ENCODE results near the gene TMEM208.

TMEM208 gene

DNA sequence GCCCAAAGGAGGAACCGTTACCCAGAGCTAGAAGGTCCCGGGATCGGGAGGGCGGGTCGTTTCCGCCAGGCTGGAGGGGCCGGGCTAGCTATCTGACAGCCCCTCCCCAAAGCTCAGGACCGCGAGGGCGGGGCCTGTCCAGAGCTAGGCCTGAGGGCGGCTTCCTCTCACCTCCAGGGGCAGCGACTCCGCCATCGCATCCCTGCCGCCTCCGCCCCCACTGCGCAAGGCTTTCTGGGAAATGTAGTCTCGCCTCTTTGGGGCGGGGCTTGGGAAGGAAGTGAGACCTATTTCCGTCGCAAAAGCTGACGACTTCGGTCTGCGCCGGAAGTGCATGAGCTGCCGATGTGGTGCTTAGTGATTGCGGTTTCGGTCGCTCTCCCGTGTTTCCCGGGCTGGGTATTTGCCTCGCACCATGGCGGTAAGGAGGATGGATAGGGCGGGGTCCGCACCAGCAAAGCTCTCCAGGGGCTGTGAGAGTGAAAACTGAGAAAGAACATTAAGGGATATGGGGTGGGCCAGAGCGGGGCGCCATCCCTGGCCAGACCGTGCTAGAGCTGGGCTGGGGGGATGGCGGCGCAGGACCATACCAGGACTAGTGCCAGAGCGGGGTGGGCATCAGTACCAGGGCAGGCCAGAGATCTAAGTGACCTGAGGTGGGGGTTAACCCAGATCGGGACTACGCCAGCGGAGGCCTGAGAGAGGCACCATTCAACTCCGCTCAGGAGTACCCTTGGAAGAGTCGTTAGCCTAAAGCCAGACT is at the start of gene TMEM208:
TSS of gene TMEM208 (plus strand) at position 327 of the 763 bp plus-strand sequence. CDS start at position 416, 89 bp downstream.
- peak; percentile 84 to 90 for DNase-seq

DNA sequence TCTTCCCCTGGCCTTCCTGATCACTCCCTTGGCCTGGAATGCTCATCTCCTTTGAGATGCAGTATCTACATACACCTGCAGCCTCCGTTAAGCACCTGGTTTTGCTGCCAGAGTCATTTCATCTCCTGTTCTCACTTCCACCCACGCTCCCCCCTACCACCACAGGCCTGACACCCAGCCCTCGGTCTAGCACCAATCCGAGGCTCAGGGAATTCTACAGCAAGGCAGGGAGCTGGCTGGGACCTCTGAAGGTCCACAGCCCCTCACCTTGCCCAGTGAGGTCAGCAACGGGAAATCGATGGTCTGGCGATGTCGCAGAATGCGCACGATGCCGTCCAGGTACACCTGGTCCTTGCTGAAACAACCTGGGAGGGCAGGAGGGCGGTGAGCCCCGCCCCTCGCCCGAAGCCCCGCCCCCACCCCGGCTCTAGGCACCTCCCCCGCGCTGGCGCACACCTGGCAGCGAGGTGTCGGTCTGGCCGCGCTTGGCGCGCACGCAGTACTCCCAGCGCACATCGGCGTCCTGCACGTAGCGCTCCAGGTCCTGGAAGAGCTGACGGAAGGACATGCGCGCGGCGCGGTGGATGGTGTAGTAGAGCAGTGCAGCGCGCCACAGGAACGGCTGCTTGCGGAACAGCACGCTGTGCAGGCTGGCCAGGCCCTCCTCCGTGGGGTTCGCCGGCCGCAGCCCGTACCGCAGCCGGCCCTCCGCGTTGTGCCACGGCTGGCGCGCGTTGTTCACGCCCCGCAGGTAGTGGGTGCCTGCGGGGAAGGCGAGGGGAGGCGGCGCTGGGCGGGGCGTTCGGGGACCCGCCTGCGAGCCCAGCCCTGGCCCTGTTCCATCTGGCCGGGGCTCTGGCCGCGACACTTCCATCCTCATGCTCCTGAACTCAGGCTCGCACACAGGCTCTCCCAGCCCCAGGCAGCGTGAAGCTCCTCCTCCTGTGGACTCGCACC is 48.9 kb upstream of the TMEM208 start:
- peak; percentile 60 to 78 for DNase-seq

DNA sequence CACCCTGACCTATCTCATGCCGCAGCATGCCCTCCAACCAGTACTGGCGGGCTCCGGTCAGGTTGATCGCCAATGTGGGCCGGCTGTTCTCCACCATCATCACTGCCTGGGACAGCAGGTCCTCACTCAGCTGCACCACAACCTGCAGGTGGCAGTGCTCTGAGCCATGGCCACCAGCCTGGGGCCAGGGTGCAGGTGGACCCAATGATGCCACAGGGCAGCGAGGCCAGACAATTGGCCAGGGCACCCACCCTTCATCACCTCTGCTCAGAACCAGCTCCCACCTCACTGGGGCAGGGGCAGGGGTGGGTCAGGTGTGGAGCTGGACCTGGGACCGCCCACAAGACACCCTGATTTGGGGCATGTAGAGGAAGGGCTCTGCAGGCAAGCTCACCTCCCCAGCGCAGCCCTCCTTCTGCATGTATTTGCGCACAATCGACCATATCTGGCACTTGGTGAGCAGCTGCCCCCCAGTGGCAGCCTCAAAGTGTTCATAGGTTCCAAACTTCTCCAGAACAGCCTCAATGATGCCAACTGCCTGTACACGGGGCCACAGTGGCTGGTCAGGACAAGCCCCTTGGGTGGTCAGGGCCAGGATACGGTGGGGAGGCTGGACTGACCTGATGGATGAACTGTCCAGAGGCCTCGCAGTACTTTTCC is 47.4 kb upstream of the TMEM208 start:
- DNase-seq = no peak

DNA sequence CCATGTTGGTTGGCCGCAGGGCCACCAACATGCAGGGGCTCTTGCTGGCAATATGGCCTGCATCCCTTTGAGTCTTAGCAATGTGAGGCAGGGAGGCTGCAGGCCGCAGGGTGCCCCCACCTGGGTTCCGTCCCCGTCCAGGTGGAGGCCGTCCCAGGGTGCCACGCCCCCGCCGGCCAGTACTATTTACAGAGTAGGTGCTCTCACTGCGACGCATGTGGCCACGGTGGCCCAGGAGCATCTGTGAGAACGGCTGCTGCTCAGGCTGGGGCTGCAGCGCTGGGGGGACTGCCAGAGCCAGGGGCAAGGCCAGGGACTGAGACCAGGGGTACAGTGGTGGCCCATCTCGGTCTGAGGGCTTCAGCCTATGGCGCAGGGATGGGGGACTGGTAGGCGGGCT is 46.8 kb upstream of the TMEM208 start:
- DNase-seq = no peak

DNA sequence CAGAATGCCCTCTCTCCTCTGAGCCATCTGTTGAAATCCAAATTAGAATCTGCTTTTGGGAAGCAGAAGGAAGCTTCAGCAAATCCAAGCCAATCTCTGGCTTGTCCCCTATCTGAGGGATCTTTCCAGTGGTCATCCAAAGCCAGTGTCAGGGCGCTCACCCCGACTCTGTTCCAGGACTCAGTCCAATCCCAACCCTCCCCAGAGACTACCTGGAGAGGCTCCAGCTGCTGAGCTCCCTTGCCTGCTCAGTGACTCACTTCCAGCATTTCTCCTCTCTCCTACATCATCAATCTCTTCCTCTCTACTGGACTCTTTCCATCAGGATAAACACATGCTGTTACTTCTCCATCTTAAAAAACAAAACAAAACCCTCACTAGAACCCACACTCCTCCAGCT is 45.6 kb upstream of the TMEM208 start:
- no peak for DNase-seq

DNA sequence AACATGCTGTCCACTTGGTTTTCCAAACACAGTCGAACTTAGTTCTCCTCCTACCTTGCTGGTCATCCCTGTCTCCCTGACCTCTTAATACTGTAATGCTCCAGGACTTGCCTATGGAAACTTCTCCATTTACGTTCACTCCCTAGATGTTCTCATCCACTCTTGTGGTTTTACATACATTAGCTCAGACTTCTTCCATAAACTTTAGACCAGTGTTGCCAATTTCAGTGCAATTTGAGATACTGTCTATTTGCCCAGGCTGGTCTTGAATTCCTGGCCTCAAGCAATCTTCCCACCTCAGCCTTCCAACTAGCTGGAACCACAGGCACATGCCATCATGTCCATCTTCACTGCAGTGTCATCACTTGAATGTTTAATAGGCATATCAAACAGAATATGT is 44.6 kb upstream of the TMEM208 start:
- DNase-seq = no peak

DNA sequence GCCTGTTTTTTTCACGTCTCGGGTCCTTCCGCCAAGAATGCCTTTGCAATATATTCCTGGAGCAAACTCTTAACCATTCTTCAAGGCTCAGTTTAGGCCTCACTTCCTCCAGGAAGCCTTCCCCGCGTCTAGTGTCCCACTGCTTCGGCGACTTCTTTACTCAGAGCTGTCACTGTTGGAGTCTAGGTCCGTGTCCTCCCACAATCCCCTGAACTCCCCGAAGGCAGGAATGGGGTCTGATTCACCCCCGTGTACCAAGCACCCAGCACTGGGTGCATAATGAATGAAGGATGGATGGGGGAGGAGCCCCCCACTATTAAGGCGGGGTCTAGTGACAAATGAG is 43.7 kb upstream of the TMEM208 start:
- no peak for DNase-seq

DNA sequence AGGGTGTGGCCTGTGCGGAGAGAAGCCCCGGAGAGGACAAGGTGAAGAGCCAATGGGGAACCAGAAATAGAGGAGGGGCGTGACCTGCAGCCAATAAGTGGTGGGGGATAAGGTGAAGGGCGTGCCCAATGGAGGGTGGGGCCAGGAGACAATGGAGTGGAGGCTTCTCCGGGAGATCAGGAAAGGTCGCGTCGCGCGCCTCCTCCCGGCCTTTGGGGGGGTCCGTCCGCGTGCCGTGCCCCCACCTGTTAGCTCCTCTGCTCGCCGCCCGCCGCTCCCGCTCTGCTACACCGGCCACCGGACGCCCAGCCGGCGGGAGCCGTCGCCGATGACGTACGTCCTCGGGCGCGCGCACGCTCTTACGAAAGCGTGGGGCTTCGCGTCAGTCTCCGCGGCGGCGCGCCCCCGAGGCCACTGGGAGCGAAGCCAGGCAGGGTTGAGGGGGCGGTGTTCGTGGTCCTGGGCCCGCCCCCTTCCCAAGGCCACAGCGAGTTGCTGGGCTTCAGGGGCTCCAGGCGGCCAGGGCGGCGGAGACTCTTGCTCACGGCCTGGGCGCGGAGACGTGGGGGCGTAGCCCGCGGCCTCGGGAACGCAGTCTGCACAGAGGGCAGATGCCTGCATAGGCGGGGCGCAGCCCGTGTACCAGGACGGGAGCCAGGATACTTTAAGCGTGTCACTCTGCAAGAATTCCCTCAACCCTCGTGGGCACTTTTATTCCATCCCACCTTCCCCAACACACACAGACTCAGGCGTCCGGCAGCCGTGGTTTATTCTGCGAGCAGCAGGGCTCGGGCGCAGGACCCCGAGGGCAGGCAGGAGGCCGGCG is 43.1 kb upstream of the TMEM208 start, which contains the start of gene MATCAP1:
TSS of gene MATCAP1 (minus strand) at position 337 of the 826 bp plus-strand sequence. CDS start 3,353 bp downstream, outside the sequence.
- peak; percentile 87 to 94 for DNase-seq

DNA sequence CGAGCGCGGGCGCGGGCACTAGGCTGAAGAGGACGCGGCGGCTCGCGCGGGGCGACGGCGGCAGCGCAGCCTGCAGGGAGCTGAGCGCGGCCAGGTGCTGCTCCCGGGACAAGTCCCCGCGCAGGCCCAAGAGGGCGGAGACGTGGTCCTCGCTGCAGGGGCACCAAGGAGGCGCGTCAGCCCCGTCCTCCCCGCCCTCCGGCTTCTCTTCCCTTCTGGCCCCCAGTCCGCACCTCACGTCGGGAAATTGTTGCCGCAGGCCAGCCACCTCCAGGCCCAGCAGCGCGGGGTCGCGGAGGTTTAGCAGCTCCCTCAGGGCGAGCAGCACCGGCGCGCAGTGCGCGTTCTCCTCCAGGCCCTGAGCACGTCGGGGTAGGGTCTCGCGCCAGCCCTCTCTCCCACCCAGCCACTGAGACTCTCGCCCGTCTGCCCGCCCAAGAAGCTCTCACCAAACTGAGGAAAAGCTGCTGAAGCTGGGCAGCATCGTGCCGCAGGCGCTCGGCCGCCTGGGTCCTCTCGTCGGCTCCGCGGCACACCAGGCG is 42.4 kb upstream of the TMEM208 start:
- DNase-seq = no peak

DNA sequence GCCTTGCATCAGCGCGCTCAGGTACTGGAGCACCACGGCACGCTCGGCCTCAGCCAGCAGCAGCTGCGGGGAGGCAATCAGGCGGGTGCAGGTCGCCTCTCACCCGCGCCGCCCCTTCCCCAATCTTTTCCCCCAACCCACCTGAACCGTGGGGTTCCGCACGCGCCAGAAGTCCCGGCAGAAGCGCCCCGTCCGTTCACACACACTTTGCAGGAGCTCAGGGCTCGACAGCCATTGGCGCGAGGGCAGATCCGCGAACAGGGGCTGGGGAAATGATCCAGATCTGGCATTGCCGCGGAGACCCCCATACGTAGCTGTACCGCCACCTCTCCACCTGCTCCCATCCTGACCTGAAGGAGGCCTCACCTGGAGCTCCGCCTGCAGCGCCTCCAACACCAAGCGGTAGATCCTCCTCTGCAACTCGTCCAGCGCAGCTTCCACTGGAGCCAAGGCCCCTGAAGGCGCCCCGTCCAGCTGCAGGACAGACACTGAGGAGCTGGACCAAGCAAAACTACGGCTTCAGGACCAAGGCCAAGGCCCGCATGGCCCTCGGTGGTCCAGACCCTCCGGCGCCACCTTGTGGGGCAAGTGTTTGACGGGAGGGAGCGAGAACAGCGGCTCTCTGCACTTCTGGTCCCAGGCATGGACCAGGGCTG is 41.8 kb upstream of the TMEM208 start:
- DNase-seq = peak; percentile 15 to 20

DNA sequence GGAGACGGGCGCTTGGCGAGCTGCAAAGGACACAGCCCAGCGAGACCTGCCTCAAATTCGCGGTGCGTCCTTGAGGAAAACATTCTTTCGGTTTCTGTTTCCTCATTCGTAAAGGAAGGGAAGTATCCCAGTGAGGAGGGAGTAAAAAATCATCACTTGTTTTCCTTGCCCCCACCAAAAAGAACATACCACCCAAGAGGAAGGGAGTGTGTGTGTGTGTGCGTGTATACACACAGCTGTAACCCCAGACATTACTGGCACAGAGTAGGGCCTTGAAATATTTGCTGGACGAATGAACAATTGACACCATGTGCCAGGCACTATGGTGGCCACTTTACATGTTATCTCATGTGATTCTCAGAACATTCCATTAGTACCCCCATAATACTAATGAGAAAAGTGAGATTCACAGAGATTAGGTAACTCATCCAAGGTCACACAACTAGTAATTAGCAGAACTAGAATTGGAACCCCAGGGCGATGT is 41.2 kb upstream of the TMEM208 start:
- no peak for DNase-seq

DNA sequence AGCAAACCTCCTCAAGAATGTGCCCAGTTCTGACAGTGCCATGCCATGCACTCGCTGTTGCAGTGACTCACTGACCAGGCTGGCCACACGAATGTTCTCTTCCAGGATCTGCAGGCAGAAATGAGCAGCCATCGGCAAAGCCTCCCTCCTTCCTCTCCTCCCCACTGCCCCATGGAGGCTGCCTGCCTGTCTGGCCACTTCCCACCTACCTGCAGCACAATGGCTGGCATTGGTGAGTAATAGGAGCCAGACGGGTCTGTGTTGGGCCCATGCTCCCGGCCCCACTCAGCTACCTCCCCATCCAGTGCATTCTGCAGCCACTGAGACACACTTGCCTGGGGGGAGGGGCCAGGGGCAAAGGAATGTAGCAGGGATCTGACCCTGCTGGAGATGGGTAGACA is 40.4 kb upstream of the TMEM208 start:
- DNase-seq = no peak

DNA sequence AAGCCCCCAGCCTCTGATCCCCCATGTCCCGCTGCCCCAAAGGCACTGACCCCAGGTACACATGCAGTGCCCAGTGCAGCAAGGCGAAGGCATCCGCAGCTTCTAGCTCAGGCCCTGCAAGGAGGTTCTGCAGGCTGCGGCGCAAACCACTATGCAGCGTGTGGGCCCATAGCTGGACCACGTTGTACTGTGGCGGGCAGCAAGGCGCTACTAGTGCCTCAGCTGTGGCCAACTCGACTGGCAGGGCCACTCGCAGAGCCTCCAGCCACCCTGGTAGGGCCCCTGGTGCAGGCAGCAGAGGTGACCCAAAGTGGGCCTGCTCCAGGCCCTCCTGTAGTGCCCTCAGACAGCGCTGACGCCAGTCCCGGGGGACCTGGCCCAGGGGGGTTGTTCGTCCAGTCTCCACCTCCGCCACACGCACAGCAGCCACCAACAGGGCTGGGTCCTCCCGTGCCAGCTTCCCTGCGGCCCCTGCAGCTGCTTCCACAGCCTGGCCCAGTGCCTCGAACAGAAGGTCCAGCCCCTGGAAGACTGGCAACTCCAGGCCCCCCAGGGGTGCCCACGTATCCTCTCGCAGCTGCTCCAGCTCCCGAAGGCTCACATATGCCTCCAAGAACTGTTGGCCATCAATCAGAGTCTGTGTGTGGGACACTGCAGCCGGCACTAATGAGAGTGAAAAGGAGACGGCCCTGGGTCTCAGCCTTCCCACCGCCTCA is 39.6 kb upstream of the TMEM208 start:
- DNase-seq = no peak

DNA sequence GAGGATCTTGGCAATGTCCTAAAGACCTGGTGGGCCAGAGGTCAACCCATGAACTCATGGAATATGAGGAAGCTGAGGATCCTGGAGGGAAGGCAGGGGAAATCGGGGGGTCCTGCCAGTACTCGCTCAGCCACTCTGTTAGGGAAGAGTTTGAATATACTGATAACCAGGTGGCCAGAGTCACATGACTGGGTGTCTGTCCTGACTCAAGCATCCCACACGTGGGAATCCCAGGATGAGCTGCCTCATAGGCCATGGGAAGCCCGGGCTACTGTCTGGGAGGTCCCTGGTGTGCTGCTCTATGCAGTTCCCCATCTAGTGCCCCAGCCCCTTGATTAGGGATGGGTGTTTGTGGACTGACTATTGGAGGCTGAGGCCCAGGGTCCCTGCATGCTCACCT is 38.6 kb upstream of the TMEM208 start:
- DNase-seq = no peak

DNA sequence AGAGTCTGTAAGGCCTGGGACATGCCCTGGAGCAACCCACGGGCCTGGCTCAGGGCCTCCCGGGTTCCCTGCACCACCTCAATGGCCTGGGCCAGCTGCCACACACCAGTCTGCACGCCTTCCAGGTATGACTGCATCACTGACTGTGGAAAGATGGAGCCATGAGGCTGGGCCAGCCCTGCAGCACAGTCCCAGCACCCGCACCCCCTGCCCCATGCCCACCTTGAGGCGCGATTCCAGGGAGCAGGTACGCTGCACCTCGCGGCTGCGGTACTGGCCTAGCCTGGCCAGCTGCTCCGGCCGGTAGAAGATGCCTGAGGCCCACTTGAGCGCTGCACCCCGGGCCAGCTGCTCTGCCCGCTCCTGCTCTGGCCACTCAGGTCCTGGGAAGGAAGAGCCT is 38.1 kb upstream of the TMEM208 start:
- DNase-seq = no peak

DNA sequence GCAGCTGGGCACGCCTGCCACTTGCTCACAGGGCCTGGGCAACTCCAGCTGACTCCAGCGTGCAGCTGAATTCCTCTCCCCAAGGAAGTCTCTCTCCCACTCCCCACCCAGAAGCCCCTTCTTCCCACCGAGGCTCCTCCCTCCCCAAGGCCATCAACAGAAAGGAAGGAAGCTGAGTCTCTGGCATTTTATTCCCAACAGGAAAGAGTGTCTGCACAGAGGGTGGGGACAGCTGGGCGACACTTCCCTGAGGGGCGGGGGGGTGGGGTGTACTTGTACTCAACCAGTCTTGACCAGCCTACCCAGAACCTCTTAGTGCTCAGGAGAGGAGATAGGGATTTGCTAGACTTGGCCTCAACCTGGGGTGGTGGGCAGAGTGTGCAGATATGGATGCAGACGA is 36.9 kb upstream of the TMEM208 start, which contains the start of gene EXOC3L1:
TSS of gene EXOC3L1 (minus strand) at position 96 of the 400 bp plus-strand sequence. CDS start 460 bp downstream, outside the sequence.
- no peak for DNase-seq

DNA sequence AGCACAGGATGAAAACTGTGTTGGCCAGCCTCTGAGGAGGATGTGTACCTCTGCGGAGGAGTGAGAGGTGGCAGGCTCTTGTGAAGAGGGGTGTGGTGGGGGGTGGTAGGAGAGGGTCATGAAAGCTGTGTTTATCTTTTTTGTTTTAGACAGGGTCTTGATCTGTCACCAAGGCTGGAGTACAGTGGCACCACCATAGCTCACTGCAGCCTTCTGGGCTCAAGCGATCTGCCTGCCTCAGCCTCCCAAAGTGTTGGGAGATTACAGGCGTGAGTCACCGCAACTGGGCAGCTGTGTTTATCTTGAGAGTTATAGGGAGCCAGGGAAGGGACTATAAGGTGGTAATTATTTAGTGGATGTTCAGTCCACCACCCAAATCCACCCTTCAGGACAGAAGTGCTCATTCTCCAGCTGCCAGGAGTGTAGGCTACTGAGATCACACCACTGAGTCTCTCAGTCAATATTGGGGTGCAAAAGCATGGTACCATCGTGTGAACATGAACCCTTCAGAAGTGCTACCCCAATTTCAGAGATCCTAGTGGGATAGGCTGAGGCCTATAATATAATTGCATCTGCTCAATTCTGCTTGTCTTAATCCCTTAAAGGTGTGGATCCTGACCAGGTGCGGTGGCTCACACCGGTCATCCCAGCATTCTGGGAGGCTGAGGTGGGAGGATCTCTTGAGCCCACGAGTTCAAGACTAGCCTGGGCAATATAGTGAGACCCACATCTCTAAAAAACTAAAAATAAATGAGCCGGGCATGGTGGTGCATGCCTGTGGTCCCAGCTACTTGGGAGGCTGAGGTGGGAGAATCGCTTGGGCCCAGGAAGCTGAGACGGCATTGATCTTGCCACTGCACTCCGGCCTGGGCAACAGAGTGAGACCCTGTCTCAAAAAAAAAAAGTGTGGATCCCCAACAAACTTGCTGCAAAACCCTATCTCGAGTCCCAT is 36.2 kb upstream of the TMEM208 start:
- DNase-seq = no peak

DNA sequence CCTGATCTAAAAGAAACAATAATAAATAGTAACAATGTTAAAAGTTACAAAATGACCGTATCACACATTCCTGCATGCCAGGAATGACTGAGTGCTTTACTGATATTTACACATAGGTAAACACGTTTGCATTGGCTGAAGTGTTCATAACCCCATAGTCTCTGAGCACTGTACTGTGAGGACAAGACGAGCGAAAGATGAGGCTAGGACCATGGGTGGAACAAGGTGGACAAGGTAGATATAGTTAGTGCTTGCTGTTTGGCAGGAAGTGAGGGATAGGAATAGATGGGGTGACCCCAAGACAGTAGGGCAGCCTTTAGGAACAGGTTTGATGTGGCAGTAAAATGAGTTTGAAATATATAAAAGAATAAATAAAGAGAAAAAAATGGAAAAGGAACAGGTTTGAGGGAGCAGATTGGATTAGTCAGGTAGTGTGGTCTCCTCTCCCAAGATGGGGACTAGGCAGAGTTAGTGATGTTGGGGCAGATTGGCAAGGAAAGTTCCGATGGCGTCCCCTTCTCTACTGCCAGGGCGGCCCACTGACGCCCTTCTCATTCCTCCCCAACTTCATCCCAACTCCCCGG is 35.4 kb upstream of the TMEM208 start:
- DNase-seq = no peak
